Ecto neural progenitor cell (in vitro differentiated cells): ENCODE measurements around the gene MVP.
A peak's percentile ranks its signal among the peaks of the same experiment; 100 is the strongest.
"Not testable (repeated sequence)": the region's sequence is repeated elsewhere in the genome, so short reads cannot be mapped to it uniquely, and the experiment has no call there.

Source experiments
- DNase-seq: peaks from one replicate; pipeline ENCODE4 v3.0.0-alpha.2; 2018; ENCODE audit warnings: low spot score

The MVP gene

GRCh38 chr16:29843931-29844330, 23.7 kb downstream of the MVP start:
- DNase-seq = no peak

GRCh38 chr16:29844575-29845331, 24.5 kb downstream of the MVP start:
- no peak for DNase-seq

GRCh38 chr16:29845656-29846055, 25.4 kb downstream of the MVP start:
- no peak for DNase-seq

- DNase-seq = peak; percentile 76
Observed at GRCh38 chr16:29848420-29849297, 28.4 kb downstream of the MVP start.

- DNase-seq = no peak
Observed at GRCh38 chr16:29849505-29849904, 29.2 kb downstream of the MVP start.

- DNase-seq = no peak
Observed at GRCh38 chr16:29850998-29851397, 30.7 kb downstream of the MVP start.

GRCh38 chr16:29852654-29853053, 32.4 kb downstream of the MVP start:
- no peak for DNase-seq

GRCh38 chr16:29854520-29855100, 34.3 kb downstream of the MVP start:
- no peak for DNase-seq

- no peak for DNase-seq
Observed at GRCh38 chr16:29857133-29857760, 37.0 kb downstream of the MVP start.

- no peak for DNase-seq
Observed at GRCh38 chr16:29858149-29858849, 38.0 kb downstream of the MVP start.

- DNase-seq = no peak
Observed at GRCh38 chr16:29858974-29859373, 38.7 kb downstream of the MVP start.

GRCh38 chr16:29860218-29860617, 40.0 kb downstream of the MVP start:
- no peak for DNase-seq

- DNase-seq = no peak
Observed at GRCh38 chr16:29862383-29862883, 42.2 kb downstream of the MVP start.

- DNase-seq = peak; percentile 93
Observed at GRCh38 chr16:29862884-29863668, 42.8 kb downstream of the MVP start, which contains the start of gene CDIPT. TSS of gene CDIPT (minus strand) at chr16:29863226. CDS start at chr16:29862857, 369 bp downstream.

GRCh38 chr16:29863669-29863984, 43.4 kb downstream of the MVP start:
- DNase-seq = no peak

- DNase-seq = no peak
Observed at GRCh38 chr16:29864205-29864604, 43.9 kb downstream of the MVP start.

- DNase-seq = no peak
Observed at GRCh38 chr16:29868396-29869009, 48.2 kb downstream of the MVP start.

- not testable (repeated sequence) for DNase-seq
Observed at GRCh38 chr16:29869067-29869466, 48.8 kb downstream of the MVP start.

GRCh38 chr16:29871822-29872546, 51.7 kb downstream of the MVP start:
- no peak for DNase-seq

GRCh38 chr16:29873319-29873718, 53.1 kb downstream of the MVP start:
- no peak for DNase-seq
